NCI-H510A (cell line): ENCODE data around the gene GATAD2B.
"Not testable (repeated sequence)": the region's sequence is repeated elsewhere in the genome, so short reads cannot be mapped to it uniquely, and the experiment has no call there.

Experiments used
- DNase-seq: peaks from one replicate; lab custom pipeline; 2025; lab: John Stamatoyannopoulos, UW

Gene GATAD2B

GRCh38 chr1:153929981-153930948, 7.5 kb upstream of the GATAD2B start:
- no peak for DNase-seq

- no peak for DNase-seq
Measured at GRCh38 chr1:153929426-153929825, 6.7 kb upstream of the GATAD2B start.

DNA sequence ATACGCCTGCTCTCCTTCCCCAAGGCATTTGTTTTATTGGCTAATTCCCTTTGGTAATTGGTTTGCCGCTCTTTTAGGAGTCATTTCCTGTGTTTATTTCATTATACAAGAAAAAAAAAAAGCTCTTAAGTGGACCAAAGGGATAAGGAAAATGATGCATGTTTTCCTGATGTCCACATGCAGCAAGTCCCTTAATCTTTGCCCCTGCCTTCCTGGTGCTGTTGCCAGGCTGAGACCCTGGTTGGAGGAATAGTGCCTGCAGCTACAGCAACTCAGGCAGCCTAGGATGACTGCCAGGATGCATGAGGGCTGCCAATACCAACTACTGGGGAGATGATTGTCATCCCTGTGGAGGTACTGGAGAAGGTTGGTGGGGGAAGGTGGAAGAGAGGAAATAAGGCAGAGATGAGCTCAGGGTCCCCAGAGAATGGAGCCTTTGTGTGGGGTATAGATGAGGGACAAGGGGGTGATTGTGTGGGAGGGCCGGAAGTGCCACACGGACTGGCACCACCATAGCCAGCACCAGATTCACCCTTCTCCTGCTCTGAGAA, 6.1 kb upstream of the GATAD2B start:
- no peak for DNase-seq

DNA sequence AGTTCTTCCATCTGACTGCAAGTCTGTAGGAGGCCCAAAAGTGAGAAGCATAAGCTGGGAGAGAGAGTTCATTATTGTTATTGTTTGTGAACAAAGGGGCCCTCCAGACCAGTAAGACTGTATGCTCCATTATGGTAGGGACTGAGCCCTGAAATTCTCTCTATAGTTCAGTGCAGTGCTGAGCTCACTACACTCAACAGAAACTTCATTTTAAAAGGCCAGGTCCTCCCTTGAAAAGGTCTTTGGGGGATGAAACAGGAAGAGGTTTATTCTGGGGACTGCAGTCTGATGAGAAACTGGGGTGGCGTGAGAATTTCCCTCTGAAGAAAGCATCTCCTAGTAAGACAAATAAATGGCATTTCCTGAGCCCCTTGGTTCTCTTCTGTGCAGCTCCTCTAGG, 5.5 kb upstream of the GATAD2B start:
- no peak for DNase-seq

- DNase-seq = no peak
Measured at GRCh38 chr1:153926405-153926804, 3.6 kb upstream of the GATAD2B start.

DNA sequence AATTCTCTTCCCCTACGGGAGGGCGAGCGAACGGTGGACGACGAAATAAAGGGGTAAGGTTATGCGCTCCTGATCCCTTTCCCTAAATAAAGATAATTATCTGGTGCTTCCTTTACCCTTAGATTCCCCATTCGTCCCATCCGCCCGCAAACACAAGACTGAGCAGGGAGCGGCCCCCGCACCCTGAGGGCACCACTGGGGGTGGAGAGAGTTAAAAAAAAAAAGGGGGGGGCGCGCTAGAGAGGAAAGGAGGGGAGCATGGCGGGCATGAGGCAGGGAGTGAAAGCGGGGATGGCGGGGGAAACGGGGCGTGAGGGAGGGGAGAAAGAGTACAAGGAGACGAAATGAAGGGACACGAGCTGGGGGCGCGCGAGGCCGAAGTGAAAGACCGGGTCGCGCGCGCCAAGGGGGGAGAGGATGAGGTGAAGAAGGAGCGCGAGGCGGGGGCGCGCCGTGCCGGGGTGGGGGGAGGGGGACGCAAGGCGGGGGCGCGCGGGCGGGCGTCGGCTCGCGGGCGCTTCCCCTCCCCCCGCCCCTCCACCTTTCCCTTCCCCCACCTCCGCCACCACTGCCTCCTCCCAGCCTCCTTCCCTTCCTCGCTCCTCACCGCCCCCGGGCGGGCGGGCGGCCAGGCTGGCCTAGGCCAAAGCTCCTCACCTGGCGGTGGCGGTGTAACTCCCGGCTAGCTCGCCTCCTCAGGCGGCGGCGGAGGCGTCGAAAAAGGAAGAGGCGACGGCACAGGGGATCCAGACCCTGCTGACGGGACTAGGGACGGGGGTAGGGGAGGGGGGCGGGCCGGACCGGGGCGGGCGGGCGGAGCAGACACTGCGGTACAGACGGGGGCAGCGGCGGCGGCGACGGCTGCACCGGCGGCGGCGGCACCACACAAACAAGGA, 448 bp downstream of the GATAD2B start:
- peak; percentile 65 for DNase-seq

- no peak for DNase-seq
Measured at GRCh38 chr1:153921803-153922075, 1.0 kb downstream of the GATAD2B start.

DNA sequence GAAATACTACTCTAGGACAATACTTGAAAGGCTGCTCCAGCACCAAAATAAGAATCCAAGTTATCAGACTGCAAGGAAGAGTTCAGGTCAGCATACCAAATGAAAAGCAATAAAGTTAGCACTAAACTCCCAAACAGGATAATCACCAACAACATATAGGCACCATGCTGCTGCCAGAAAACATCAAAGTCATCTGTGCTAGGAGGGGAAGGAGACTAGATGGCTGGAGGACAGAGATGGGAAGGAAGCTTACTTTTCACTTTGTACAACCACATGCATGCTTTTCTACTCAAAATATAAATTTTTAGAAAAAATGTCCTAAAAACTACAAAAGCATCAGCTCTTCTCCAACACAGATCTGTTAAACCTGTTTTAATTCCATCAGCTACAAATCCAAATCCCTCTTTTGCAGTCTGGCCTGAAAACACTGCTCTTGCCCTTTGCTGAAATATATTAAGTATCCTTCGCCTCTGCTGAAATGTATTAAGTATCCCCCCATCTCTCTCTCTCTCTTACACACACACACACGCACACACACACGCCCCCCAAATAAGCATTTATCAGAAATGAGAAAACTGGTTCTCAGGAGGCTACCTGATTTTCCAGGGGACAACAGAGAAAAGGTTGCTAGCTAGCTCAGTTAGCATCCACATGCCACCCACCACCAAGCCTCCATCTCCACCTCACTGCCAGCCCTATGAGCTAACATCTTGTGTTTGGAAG, 1.5 kb downstream of the GATAD2B start:
- no peak for DNase-seq

DNA sequence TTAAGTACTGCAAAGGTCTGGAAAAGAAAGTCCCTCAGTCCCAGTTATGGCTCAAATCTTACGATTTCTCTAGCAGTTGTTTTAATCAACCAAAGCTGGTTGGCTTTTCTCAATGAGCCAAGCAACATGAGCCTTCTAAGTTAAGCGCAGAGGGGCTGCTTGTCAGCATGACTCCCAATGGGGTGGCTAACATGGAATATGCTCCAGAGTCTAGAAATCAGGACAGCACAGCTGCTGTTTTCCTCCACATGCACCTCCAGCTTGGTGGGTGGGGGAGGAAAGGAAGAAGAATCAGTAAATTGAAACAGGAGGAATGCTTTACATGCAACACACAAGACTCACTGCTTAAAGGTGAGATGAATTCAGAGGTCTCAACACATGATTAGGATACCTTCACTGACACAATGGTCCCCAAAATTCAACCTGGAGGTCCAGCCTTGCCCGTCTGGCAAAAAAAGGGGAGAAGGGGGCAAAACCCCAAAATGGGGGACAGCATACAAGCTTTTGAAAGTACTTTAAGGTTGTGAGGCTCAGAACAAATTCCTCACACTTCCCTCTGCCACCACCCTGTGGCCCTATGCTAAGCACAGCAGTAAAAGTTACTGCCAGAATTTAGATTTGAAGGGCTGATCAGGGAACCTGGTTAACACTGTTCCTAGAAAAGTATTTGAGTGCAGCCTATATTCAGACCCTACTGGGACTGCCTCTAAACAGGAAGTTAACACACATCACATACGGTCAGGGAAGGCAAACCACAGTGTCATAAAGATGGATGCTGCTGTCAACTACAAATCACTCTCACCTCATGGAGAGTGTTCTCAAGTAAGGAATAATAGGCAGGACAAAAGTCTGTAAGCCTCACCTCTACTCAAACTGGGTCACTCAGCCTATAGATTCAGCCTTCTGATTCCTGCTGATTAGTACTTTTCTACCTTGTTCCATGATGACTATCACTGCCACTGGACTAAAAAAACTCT, 2.6 kb downstream of the GATAD2B start:
- no peak for DNase-seq

DNA sequence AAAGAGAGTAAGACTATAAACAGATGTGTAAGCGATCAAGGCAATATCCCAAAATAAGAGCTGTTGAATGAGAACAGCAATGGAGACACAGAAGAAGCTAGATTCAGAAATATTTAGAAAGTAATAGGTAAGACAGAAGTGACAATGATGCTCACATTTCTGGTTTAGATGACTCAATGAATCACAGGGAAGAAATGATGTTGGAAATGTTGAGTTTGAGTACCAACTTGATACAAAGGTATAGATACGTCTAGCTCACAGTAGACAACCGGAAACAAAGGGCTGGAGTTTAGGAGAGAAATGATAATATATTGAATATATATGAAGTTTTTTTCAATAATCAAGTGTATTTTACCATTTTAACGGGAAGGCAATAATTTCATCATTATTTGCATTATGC, 6.5 kb downstream of the GATAD2B start:
- DNase-seq = no peak

- no peak for DNase-seq
Measured at GRCh38 chr1:153912349-153912748, 10.4 kb downstream of the GATAD2B start.

GRCh38 chr1:153910560-153910959, 12.2 kb downstream of the GATAD2B start:
- not testable (repeated sequence) for DNase-seq

GRCh38 chr1:153908071-153908470, 14.7 kb downstream of the GATAD2B start:
- DNase-seq = no peak

DNA sequence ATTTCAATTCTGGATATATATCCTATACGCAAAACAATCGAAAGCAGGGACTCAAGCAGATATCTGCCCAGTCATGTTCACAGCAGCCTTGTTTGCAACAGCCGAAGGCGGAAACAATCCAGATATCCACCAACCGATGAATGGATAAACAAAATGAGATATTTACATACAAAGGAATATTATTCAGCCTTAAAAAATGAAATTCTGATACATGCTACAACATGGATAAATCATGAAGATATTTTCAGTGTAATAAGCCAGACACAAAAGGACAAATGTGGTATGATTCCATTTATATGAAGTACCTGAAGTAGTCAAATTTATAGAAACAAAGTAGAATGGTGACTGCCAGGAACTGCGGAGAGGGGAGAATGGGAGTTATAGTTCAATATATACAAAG, 15.6 kb downstream of the GATAD2B start:
- no peak for DNase-seq

DNA sequence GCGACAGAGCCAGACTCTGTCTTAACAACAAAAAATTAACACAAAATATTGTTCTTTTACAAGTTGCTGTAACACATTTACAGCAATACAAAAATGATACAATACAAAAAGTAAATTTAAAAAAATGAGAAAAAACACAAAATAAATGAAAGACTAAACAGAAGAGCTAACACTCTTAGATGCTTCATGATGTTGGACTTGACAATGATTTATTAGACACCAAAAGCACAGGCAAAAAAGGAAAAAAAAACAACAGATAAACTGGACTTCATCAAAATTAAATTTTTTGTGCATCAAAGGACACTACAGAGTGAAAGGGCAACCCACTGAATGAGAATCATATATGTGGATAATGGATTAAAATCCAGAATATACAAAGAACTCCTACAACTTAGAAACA, 16.4 kb downstream of the GATAD2B start:
- no peak for DNase-seq

DNA sequence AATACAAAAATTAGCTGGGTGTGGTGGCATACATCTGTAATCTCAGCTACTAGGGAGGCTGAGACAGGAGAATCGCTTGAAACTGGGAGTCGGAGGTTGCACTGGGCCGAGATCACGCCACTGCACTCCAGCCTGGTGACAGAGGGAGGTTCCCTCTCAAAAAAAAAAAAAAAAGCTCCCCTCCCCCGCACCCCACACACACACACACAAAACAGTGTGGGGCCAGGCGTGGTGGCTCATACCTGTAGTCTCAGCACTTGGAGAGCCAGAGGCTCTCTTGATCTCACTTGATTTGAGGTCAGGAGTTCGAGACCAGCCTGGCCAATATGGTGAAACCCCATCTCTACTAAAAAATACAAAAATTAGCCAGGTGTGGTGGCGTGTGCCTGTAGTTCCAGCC, 16.9 kb downstream of the GATAD2B start:
- DNase-seq = not testable (repeated sequence)

DNA sequence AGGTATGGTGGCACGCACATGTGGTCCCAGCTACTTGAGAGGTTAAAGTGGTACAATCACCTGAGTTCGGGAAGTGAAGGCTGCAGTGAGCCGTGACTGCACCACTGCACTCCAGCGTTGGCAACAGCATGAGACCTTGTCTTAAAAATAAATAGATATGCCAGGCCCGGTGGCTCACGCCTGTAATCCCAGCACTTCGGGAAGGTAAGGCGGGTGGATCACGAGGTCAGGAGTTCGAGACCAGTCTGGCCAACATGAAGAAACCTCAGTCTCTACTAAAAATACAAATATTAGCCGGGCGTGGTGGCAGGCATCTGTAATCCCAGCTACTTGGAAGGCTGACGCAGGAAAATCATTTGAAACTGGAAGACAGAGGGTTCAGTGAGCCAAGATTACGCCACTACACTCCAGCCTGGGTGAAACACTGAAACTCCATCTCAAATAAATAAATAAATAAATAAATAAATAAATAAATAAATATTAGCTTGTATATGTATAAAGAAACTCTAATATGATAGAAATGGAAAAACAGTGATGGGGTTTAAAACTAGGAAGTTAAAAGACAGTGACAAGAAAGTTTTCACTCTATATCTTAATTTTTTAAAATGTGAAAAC, 18.8 kb downstream of the GATAD2B start:
- DNase-seq = no peak

DNA sequence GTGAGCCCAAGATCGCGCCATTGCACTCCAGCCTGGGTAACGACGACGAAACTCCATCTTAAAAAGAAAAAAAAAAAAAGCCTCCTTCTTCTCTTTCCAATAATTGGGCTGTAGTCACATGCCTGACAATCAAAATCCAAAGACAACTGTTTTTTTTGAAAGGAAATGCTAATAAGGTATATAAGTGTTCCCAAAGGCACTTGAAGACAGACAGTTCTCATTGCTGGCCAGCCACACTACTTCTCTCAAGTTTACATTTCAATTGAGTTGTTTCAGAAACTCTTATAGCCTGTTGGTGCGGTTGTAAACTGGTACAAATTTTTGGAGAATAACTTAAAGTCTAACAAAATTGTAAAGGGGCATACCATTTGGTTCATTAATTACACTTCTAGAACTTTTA, 23.3 kb downstream of the GATAD2B start:
- DNase-seq = no peak

DNA sequence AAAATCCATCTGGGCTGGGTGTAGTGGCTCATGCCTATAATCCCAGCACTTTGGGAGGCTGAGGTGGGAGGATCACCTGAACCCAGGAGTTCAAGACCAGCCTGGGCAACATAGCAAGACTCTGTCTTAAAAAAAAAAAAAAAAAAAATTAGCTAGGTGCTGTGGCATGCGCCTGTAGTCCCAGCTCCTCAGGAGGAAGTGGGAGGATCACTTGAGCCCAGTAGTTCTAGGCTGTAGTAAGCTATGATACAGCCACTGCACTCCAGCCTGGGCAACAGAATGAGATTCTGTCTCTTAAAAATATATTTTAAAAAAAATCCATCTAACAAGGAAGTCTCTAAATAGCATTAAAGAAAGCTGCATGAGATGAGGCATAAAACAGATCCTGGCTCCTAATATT, 26.9 kb downstream of the GATAD2B start:
- not testable (repeated sequence) for DNase-seq

DNA sequence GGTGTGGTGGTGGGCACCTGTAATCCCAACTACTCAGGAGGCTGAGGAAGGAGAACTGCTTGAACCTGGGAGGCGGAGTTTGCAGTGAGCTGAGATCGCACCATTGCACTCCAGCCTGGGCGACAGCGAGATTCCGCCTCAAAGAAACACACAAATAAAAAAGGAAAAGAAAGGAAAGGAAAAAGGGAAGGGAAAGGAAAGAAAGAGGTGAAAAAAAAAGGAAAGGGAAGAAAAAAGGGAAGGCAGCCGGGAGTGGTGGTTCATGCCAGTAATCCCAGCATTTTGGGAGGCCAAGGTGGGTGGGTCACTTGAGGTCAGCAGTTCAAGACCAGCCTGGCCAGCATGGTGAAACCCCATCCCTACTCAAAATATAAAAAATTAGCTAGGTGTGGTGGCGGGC, 31.7 kb downstream of the GATAD2B start:
- DNase-seq = not testable (repeated sequence)
